HG03432 (cell line): ENCODE measurements around the gene SFSWAP.
"Not testable (repeated sequence)": the region's sequence is repeated elsewhere in the genome, so short reads cannot be mapped to it uniquely, and the experiment has no call there.

Source experiments
- ATAC-seq: cut with Tn5 transposase; IDR thresholded peaks from one replicate; pipeline ENCODE4 v1.9.1; 2021; ENCODE audit warnings: mild to moderate bottlenecking, moderate library complexity; ENCODE audit not compliant: unreplicated experiment

Gene SFSWAP

GRCh38 chr12:131755305-131756113 is 44.6 kb downstream of the SFSWAP start:
- no peak for ATAC-seq

GRCh38 chr12:131756441-131756840 is 45.6 kb downstream of the SFSWAP start:
- no peak for ATAC-seq

- no peak for ATAC-seq
These were observed 46.2 kb downstream of the SFSWAP start for GRCh38 chr12:131757111-131757510.

GRCh38 chr12:131758016-131758739 is 47.3 kb downstream of the SFSWAP start:
- no peak for ATAC-seq

GRCh38 chr12:131759176-131759575 is 48.3 kb downstream of the SFSWAP start:
- ATAC-seq = no peak

- ATAC-seq = no peak
These were observed 50.7 kb downstream of the SFSWAP start for GRCh38 chr12:131761638-131762037.

- ATAC-seq = no peak
These were observed 53.8 kb downstream of the SFSWAP start for GRCh38 chr12:131764738-131765137.

GRCh38 chr12:131765961-131766360 is 55.1 kb downstream of the SFSWAP start:
- ATAC-seq = no peak

GRCh38 chr12:131766382-131767107 is 55.7 kb downstream of the SFSWAP start:
- no peak for ATAC-seq

- no peak for ATAC-seq
These were observed 59.2 kb downstream of the SFSWAP start for GRCh38 chr12:131770120-131770519.

- ATAC-seq = no peak
These were observed 61.1 kb downstream of the SFSWAP start for GRCh38 chr12:131771965-131772364.

GRCh38 chr12:131773582-131774221 is 62.8 kb downstream of the SFSWAP start:
- peak; percentile 80 for ATAC-seq

- ATAC-seq = no peak
These were observed 63.9 kb downstream of the SFSWAP start for GRCh38 chr12:131774576-131775391.

GRCh38 chr12:131775392-131776236 is 64.7 kb downstream of the SFSWAP start:
- ATAC-seq = no peak

GRCh38 chr12:131776237-131776889 is 65.5 kb downstream of the SFSWAP start:
- ATAC-seq = peak; percentile 50

GRCh38 chr12:131777269-131777668 is 66.4 kb downstream of the SFSWAP start:
- not testable (repeated sequence) for ATAC-seq

GRCh38 chr12:131779027-131779426 is 68.1 kb downstream of the SFSWAP start:
- no peak for ATAC-seq

- no peak for ATAC-seq
These were observed 71.2 kb downstream of the SFSWAP start for GRCh38 chr12:131782061-131782460.
